Epithelial cell of proximal tubule (primary cell): ENCODE measurements around the gene GH2. TPM values are rescaled to one million over a fixed set of nuclear protein-coding genes. Genes with fewer than 3 reads are reported as not detected.
"Not testable (repeated sequence)": the region's sequence is repeated elsewhere in the genome, so short reads cannot be mapped to it uniquely, and the experiment has no call there.

Experiments used
- DNase-seq: peaks from one replicate; pipeline ENCODE4 v3.0.0-alpha.2; 2011; ENCODE audit warnings: low read depth
- H3K4me3 ChIP-seq: 2 replicates; pipeline ENCODE4 v1.5.1; 2011; ENCODE audit warnings: low read depth, mild to moderate bottlenecking, low read length
- CTCF ChIP-seq: conservative IDR thresholded peaks from 2 replicates; pipeline ENCODE4 v1.5.1; 2012; ENCODE audit warnings: low read depth, mild to moderate bottlenecking, low read length
- total RNA-seq: library from RNA; depleted of rRNA; stranded (reverse); fragments of >200 nt; gene quantifications from 2 replicates; pipeline ENCODE4 v1.2.3, GENCODE V29; 2015

GH2 gene
- total RNA-seq, 1 donor from 2014 or later: not detected

GRCh38 chr17:63880706-63881105 lies 1.0 kb downstream of the GH2 start:
- DNase-seq: no peak
- TF ChIP-seq CTCF: no peak
- no peak overlapping the region for H3K4me3 ChIP-seq

GRCh38 chr17:63878413-63878812 lies 3.3 kb downstream of the GH2 start:
- not testable (repeated sequence) for DNase-seq, H3K4me3 ChIP-seq

- not testable (repeated sequence) for H3K4me3 ChIP-seq, DNase-seq
Observed at GRCh38 chr17:63874693-63875092, 7.1 kb downstream of the GH2 start.

GRCh38 chr17:63874061-63874626 lies 7.6 kb downstream of the GH2 start:
- not testable (repeated sequence) for DNase-seq, H3K4me3 ChIP-seq

GRCh38 chr17:63873577-63873976 lies 8.2 kb downstream of the GH2 start, which contains the start of gene CSH2:
Gene CSH2, minus strand, starts transcription at chr17:63873677. Its CDS starts 63 bp downstream, at chr17:63873614.
- DNase-seq, H3K4me3 ChIP-seq: not testable (repeated sequence)

- H3K4me3 ChIP-seq, DNase-seq: not testable (repeated sequence)
Observed at GRCh38 chr17:63871646-63872365, 9.9 kb downstream of the GH2 start.

- not testable (repeated sequence) for H3K4me3 ChIP-seq, DNase-seq
Observed at GRCh38 chr17:63870292-63870665, 11.5 kb downstream of the GH2 start.

GRCh38 chr17:63869491-63870291 lies 12.1 kb downstream of the GH2 start:
- not testable (repeated sequence) for H3K4me3 ChIP-seq, DNase-seq

- H3K4me3 ChIP-seq, DNase-seq: not testable (repeated sequence)
- peak; percentile 25 for TF ChIP-seq CTCF
Observed at GRCh38 chr17:63866625-63867024, 15.1 kb downstream of the GH2 start.

- DNase-seq: no peak
Observed at GRCh38 chr17:63859257-63859656, 22.5 kb downstream of the GH2 start.

GRCh38 chr17:63856425-63856824 lies 25.3 kb downstream of the GH2 start:
- H3K4me3 ChIP-seq, DNase-seq: not testable (repeated sequence)

More at GRCh38 chr17:63859257-63859656, 22.5 kb downstream of the GH2 start:
- TF ChIP-seq CTCF: no peak
- no peak overlapping the region for H3K4me3 ChIP-seq
